ENCODE measurements around the gene AFAP1L1. TPM values are rescaled to one million over a fixed set of nuclear protein-coding genes. Genes with fewer than 3 reads are reported as not detected.

Gene AFAP1L1
- total and polyA plus RNA-seq, 2 of the 13 experiments (the other 11 are each of a cell fraction or from before 2014, with no cell fraction given) = 0.38 to 1.0 TPM

DNA sequence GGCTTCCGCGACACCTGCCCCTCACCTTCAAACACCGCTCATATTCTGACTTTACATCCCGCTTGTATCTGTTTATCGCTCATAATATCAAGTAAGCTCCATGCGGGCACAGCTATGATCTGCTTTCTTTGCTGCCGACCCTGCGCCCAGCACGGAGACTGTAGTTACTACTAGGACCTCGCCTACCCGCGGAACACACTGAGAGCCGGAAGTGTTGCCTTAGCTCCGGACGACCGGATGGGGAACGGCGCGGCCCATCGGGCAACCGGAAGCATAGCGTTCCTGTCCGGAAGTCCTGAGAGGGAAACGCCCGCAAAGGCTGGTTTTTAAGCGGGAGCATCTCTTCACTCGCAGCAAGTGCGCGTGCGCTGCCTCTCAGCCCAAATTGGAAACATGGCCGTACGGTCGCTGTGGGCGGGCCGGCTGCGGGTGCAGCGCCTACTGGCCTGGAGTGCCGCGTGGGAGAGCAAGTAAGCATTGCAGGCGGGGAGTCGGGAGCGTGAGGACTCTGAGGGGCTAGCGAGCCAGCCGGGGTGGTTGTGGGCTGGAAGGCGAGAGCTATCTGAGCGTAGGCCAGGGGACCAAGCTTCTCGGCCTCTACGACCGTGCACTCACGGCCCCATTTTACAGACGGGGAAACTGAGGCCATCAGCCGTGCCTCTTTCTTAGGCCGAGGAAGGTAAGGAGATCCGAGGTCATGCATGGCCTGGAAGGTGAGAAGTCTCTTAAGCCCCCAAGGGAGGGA, 73.7 kb downstream of the AFAP1L1 start, which contains the start of gene GRPEL2 (continued):
- TF ChIP-seq ZFP62 (CRISPR knock-in tag; IDR thresholded peaks at IDR 0.05) (no peak), ZNF589 (CRISPR knock-in tag; conservative IDR thresholded peaks at IDR 0.05) (0 out of 2 replicates have a peak, but pooled peaks have one; percentile 85), DRAP1 (CRISPR knock-in tag; IDR thresholded peaks at IDR 0.05) (peak; percentile 87; the same call in 1 of the 2 replicates), ZNF20 (CRISPR knock-in tag; IDR thresholded peaks at IDR 0.05) (no peak), HNRNPUL1 (IDR thresholded peaks at IDR 0.05; ENCODE audit: low read depth, low read length) (no peak), ZNF441 (CRISPR knock-in tag; IDR thresholded peaks at IDR 0.05; ENCODE audit: borderline replicate concordance) (peak; percentile 39; the same call in 1 of the 2 replicates), ZNF550 (CRISPR knock-in tag; IDR thresholded peaks at IDR 0.05; ENCODE audit: borderline replicate concordance) (0 out of 2 replicates have a peak, but pooled peaks have one; percentile 53), NFE2L2 (IDR thresholded peaks at IDR 0.05; ENCODE audit: low read length) (no peak), ZNF562 (CRISPR knock-in tag; IDR thresholded peaks at IDR 0.05; ENCODE audit: borderline replicate concordance) (no peak), BCL6 (CRISPR knock-in tag; IDR thresholded peaks at IDR 0.05) (peak; percentile 34; the same call in 1 of the 2 replicates), MIER2 (CRISPR knock-in tag; IDR thresholded peaks at IDR 0.05) (peak; percentile 49; the same call in 1 of the 2 replicates), ZFX (CRISPR knock-in tag; IDR thresholded peaks at IDR 0.05; ENCODE audit: low read depth) (peak; percentile 96), ATF6 (CRISPR knock-in tag; conservative IDR thresholded peaks at IDR 0.05) (no peak), ZNF460 (CRISPR knock-in tag; IDR thresholded peaks at IDR 0.05; ENCODE audit: borderline replicate concordance) (no peak), ZEB1 (IDR thresholded peaks at IDR 0.05; ENCODE audit: insufficient replicate concordance, low read depth) (no peak), ZNF251 (CRISPR knock-in tag; IDR thresholded peaks at IDR 0.05) (no peak; the same call in 1 of the 2 replicates), ZNF121 (CRISPR knock-in tag; IDR thresholded peaks at IDR 0.05) (no peak), ZNF142 (CRISPR knock-in tag; IDR thresholded peaks at IDR 0.05) (0 out of 2 replicates have a peak, but pooled peaks have one; percentile 35)
- TF ChIP-seq, protein P1, sequence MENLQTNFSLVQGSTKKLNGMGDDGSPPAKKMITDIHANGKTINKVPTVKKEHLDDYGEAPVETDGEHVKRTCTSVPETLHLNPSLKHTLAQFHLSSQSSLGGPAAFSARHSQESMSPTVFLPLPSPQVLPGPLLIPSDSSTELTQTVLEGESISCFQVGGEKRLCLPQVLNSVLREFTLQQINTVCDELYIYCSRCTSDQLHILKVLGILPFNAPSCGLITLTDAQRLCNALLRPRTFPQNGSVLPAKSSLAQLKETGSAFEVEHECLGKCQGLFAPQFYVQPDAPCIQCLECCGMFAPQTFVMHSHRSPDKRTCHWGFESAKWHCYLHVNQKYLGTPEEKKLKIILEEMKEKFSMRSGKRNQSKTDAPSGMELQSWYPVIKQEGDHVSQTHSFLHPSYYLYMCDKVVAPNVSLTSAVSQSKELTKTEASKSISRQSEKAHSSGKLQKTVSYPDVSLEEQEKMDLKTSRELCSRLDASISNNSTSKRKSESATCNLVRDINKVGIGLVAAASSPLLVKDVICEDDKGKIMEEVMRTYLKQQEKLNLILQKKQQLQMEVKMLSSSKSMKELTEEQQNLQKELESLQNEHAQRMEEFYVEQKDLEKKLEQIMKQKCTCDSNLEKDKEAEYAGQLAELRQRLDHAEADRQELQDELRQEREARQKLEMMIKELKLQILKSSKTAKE (CRISPR knock-in tag; IDR thresholded peaks at IDR 0.05; ENCODE audit: borderline replicate concordance) = no peak

Data from HepG2 (cell line).